ENCODE data around the gene DACT2. TPM values are rescaled to one million over a fixed set of nuclear protein-coding genes. Genes with fewer than 3 reads are reported as not detected.
"Not testable (repeated sequence)": the region's sequence is repeated elsewhere in the genome, so short reads cannot be mapped to it uniquely, and the experiment has no call there.

DACT2 gene
- polyA plus RNA-seq, 2 donors, result 0.83 to 1.2 TPM

- peaks cover 0 to 2% of the 10 kb centered on the region in 2 donors for H3K9me3 ChIP-seq (ENCODE audit: control insufficient read depth in 2 of 2, insufficient read depth in 1 of 2, low read depth in 1 of 2, low read length in 1 of 2)
- no peaks in the 10 kb centered on the region for H3K36me3 ChIP-seq (ENCODE audit: control insufficient read depth in 2 of 2, insufficient read depth in 2 of 2, low read length in 1 of 2)
- WGBS, 2 donors, result 93% methylated on average over 27 of the region's 27 CpGs
- H3K27ac ChIP-seq (ENCODE audit: low read depth in 2 of 2, low read length in 1 of 2), result no peak overlapping the region
- H3K27me3 ChIP-seq (ENCODE audit: control insufficient read depth in 1 of 2, insufficient read depth in 2 of 2, low read length in 2 of 2), result no peaks in the 10 kb centered on the region
- no peaks in the 10 kb centered on the region for H3K4me1 ChIP-seq (ENCODE audit: control insufficient read depth in 2 of 2, insufficient read depth in 2 of 2, low read length in 1 of 2)
- no peak overlapping the region for H3K4me3 ChIP-seq (ENCODE audit: low read depth in 1 of 2, low read length in 2 of 2)
These were observed 30.6 kb downstream of the DACT2 start for GRCh38 chr6:168288781-168289570.

- H3K27me3 ChIP-seq (ENCODE audit: control insufficient read depth in 1 of 2, insufficient read depth in 2 of 2, low read length in 2 of 2); H3K36me3 ChIP-seq (ENCODE audit: control insufficient read depth in 2 of 2, insufficient read depth in 2 of 2, low read length in 1 of 2); H3K9me3 ChIP-seq (ENCODE audit: control insufficient read depth in 2 of 2, insufficient read depth in 1 of 2, low read depth in 1 of 2, low read length in 1 of 2); H3K27ac ChIP-seq (ENCODE audit: low read depth in 2 of 2, low read length in 1 of 2); H3K4me1 ChIP-seq (ENCODE audit: control insufficient read depth in 2 of 2, insufficient read depth in 2 of 2, low read length in 1 of 2); H3K4me3 ChIP-seq (ENCODE audit: low read depth in 1 of 2, low read length in 2 of 2): not testable (repeated sequence)
- WGBS, 2 donors, result 80 to 81% methylated on average over 6 of the region's 6 CpGs
These were observed 32.1 kb downstream of the DACT2 start for GRCh38 chr6:168287460-168287859.

GRCh38 chr6:168286771-168287446 lies 32.7 kb downstream of the DACT2 start:
- H3K4me1 ChIP-seq (ENCODE audit: control insufficient read depth in 2 of 2, insufficient read depth in 2 of 2, low read length in 1 of 2); H3K36me3 ChIP-seq (ENCODE audit: control insufficient read depth in 2 of 2, insufficient read depth in 2 of 2, low read length in 1 of 2); H3K9me3 ChIP-seq (ENCODE audit: control insufficient read depth in 2 of 2, insufficient read depth in 1 of 2, low read depth in 1 of 2, low read length in 1 of 2); H3K27ac ChIP-seq (ENCODE audit: low read depth in 2 of 2, low read length in 1 of 2); H3K4me3 ChIP-seq (ENCODE audit: low read depth in 1 of 2, low read length in 2 of 2); H3K27me3 ChIP-seq (ENCODE audit: control insufficient read depth in 1 of 2, insufficient read depth in 2 of 2, low read length in 2 of 2): not testable (repeated sequence)
- WGBS, 2 donors, result 64 to 68% methylated on average over 8 to 9 of the region's 9 CpGs

GRCh38 chr6:168286116-168286515 lies 33.5 kb downstream of the DACT2 start:
- no peaks in the 10 kb centered on the region for H3K4me1 ChIP-seq (ENCODE audit: control insufficient read depth in 2 of 2, insufficient read depth in 2 of 2, low read length in 1 of 2)
- no peak overlapping the region for H3K4me3 ChIP-seq (ENCODE audit: low read depth in 1 of 2, low read length in 2 of 2)
- no peaks in the 10 kb centered on the region for H3K36me3 ChIP-seq (ENCODE audit: control insufficient read depth in 2 of 2, insufficient read depth in 2 of 2, low read length in 1 of 2)
- WGBS, 2 donors, result 73 to 77% methylated on average over 12 of the region's 12 CpGs
- no peaks in the 10 kb centered on the region for H3K27me3 ChIP-seq (ENCODE audit: control insufficient read depth in 1 of 2, insufficient read depth in 2 of 2, low read length in 2 of 2)
- H3K27ac ChIP-seq (ENCODE audit: low read depth in 2 of 2, low read length in 1 of 2), result no peak overlapping the region
- H3K9me3 ChIP-seq (ENCODE audit: control insufficient read depth in 2 of 2, insufficient read depth in 1 of 2, low read depth in 1 of 2, low read length in 1 of 2), result peaks cover 0 to 2% of the 10 kb centered on the region in 2 donors

GRCh38 chr6:168285456-168285855 lies 34.1 kb downstream of the DACT2 start:
- Histone ChIP-seq H3K4me3 (ENCODE audit: low read depth in 1 of 2, low read length in 2 of 2) (no peak overlapping the region), H3K27ac (ENCODE audit: low read depth in 2 of 2, low read length in 1 of 2) (no peak overlapping the region), H3K9me3 (ENCODE audit: control insufficient read depth in 2 of 2, insufficient read depth in 1 of 2, low read depth in 1 of 2, low read length in 1 of 2) (peaks cover 0 to 2% of the 10 kb centered on the region in 2 donors), H3K36me3 (ENCODE audit: control insufficient read depth in 2 of 2, insufficient read depth in 2 of 2, low read length in 1 of 2) (no peaks in the 10 kb centered on the region), H3K27me3 (ENCODE audit: control insufficient read depth in 1 of 2, insufficient read depth in 2 of 2, low read length in 2 of 2) (no peaks in the 10 kb centered on the region), H3K4me1 (ENCODE audit: control insufficient read depth in 2 of 2, insufficient read depth in 2 of 2, low read length in 1 of 2) (no peaks in the 10 kb centered on the region)
- 95% methylated on average over 21 of the region's 21 CpGs for WGBS, 2 donors

GRCh38 chr6:168284187-168284586 lies 35.4 kb downstream of the DACT2 start:
- H3K36me3 ChIP-seq (ENCODE audit: control insufficient read depth in 2 of 2, insufficient read depth in 2 of 2, low read length in 1 of 2), result no peaks in the 10 kb centered on the region
- no peak overlapping the region for H3K4me3 ChIP-seq (ENCODE audit: low read depth in 1 of 2, low read length in 2 of 2)
- no peaks in the 10 kb centered on the region for H3K27me3 ChIP-seq (ENCODE audit: control insufficient read depth in 1 of 2, insufficient read depth in 2 of 2, low read length in 2 of 2)
- WGBS, 2 donors, result 69 to 85% methylated on average over 5 to 6 of the region's 6 CpGs
- no peaks in the 10 kb centered on the region for H3K4me1 ChIP-seq (ENCODE audit: control insufficient read depth in 2 of 2, insufficient read depth in 2 of 2, low read length in 1 of 2)
- H3K9me3 ChIP-seq (ENCODE audit: control insufficient read depth in 2 of 2, insufficient read depth in 1 of 2, low read depth in 1 of 2, low read length in 1 of 2), result peaks cover 0 to under 1% of the 10 kb centered on the region in 2 donors
- no peak overlapping the region for H3K27ac ChIP-seq (ENCODE audit: low read depth in 2 of 2, low read length in 1 of 2)

- Histone ChIP-seq H3K36me3 (ENCODE audit: control insufficient read depth in 2 of 2, insufficient read depth in 2 of 2, low read length in 1 of 2) (no peaks in the 10 kb centered on the region), H3K9me3 (ENCODE audit: control insufficient read depth in 2 of 2, insufficient read depth in 1 of 2, low read depth in 1 of 2, low read length in 1 of 2) (no peaks in the 10 kb centered on the region), H3K4me1 (ENCODE audit: control insufficient read depth in 2 of 2, insufficient read depth in 2 of 2, low read length in 1 of 2) (no peaks in the 10 kb centered on the region), H3K27ac (ENCODE audit: low read depth in 2 of 2, low read length in 1 of 2) (no peak overlapping the region), H3K4me3 (ENCODE audit: low read depth in 1 of 2, low read length in 2 of 2) (no peak overlapping the region), H3K27me3 (ENCODE audit: control insufficient read depth in 1 of 2, insufficient read depth in 2 of 2, low read length in 2 of 2) (no peaks in the 10 kb centered on the region)
- 85 to 86% methylated on average over 14 of the region's 14 CpGs for WGBS, 2 donors
These were observed 35.9 kb downstream of the DACT2 start for GRCh38 chr6:168283686-168284025.

GRCh38 chr6:168282985-168283685 lies 36.4 kb downstream of the DACT2 start:
- WGBS, 2 donors, result 83 to 94% methylated on average over 20 of the region's 20 CpGs

GRCh38 chr6:168281826-168282225 lies 37.8 kb downstream of the DACT2 start:
- H3K36me3 ChIP-seq (ENCODE audit: control insufficient read depth in 2 of 2, insufficient read depth in 2 of 2, low read length in 1 of 2), result no peaks in the 10 kb centered on the region
- no peaks in the 10 kb centered on the region for H3K4me1 ChIP-seq (ENCODE audit: control insufficient read depth in 2 of 2, insufficient read depth in 2 of 2, low read length in 1 of 2)
- WGBS, 2 donors, result 76 to 91% methylated on average over 7 of the region's 7 CpGs
- no peak overlapping the region for H3K4me3 ChIP-seq (ENCODE audit: low read depth in 1 of 2, low read length in 2 of 2)
- H3K27ac ChIP-seq (ENCODE audit: low read depth in 2 of 2, low read length in 1 of 2), result no peak overlapping the region
- no peaks in the 10 kb centered on the region for H3K9me3 ChIP-seq (ENCODE audit: control insufficient read depth in 2 of 2, insufficient read depth in 1 of 2, low read depth in 1 of 2, low read length in 1 of 2)
- H3K27me3 ChIP-seq (ENCODE audit: control insufficient read depth in 1 of 2, insufficient read depth in 2 of 2, low read length in 2 of 2), result no peaks in the 10 kb centered on the region

More at GRCh38 chr6:168282985-168283685, 36.4 kb downstream of the DACT2 start:
- Histone ChIP-seq H3K4me1 (ENCODE audit: control insufficient read depth in 2 of 2, insufficient read depth in 2 of 2, low read length in 1 of 2) (no peaks in the 10 kb centered on the region), H3K4me3 (ENCODE audit: low read depth in 1 of 2, low read length in 2 of 2) (no peak overlapping the region), H3K27me3 (ENCODE audit: control insufficient read depth in 1 of 2, insufficient read depth in 2 of 2, low read length in 2 of 2) (no peaks in the 10 kb centered on the region), H3K36me3 (ENCODE audit: control insufficient read depth in 2 of 2, insufficient read depth in 2 of 2, low read length in 1 of 2) (no peaks in the 10 kb centered on the region), H3K9me3 (ENCODE audit: control insufficient read depth in 2 of 2, insufficient read depth in 1 of 2, low read depth in 1 of 2, low read length in 1 of 2) (no peaks in the 10 kb centered on the region), H3K27ac (ENCODE audit: low read depth in 2 of 2, low read length in 1 of 2) (no peak overlapping the region)

Measured in esophagus (tissue), 2 donors.